HUDEP-2 (cell line): ENCODE data around the gene MSN.
"Not testable (repeated sequence)": the region's sequence is repeated elsewhere in the genome, so short reads cannot be mapped to it uniquely, and the experiment has no call there.

ENCODE experiments used
- DNase-seq, 76 experiments: peaks; one replicate each; lab custom pipeline; 2025; ENCODE audit not compliant: unreplicated experiment in 76 of 76; lab: John Stamatoyannopoulos, UW

Gene MSN

GRCh38 chrX:65667503-65668376, at the start of gene MSN:
TSS of gene MSN (plus strand) at chrX:65667654. CDS start at chrX:65667842, 188 bp downstream.
- peak in 68 of 76 experiments; percentile 1 to 67 (median 38) for DNase-seq

DNA sequence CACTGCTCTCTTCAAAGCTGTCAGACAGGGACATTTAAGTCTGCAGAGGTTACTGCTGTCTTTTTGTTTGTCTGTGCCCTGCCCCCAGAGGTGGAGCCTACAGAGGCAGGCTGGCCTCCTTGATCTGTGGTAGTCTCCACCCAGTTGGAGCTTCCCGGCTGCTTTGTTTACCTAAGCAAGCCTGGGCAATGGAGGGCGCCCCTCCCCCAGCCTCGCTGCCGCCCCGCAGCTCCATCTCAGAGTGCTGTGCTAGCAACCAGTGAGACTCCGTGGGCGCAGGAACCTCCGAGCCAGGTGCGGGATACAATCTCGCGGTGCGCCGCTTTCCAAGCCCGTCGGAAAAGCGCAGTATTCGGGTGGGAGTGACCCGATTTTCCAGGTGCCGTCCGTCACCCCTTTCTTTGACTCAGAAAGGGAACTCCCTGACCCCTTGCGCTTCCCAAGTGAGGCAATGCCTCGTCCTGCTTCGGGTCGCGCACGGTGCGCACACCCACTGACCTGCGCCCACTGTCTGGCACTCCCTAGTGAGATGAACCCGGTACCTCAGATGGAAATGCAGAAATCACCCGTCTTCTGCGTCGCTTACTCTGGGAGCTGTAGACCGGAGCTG, 47.3 kb upstream of the MSN start:
- DNase-seq = not testable (repeated sequence)

- DNase-seq = no peak
Measured at GRCh38 chrX:65630771-65631170, 36.7 kb upstream of the MSN start.

DNA sequence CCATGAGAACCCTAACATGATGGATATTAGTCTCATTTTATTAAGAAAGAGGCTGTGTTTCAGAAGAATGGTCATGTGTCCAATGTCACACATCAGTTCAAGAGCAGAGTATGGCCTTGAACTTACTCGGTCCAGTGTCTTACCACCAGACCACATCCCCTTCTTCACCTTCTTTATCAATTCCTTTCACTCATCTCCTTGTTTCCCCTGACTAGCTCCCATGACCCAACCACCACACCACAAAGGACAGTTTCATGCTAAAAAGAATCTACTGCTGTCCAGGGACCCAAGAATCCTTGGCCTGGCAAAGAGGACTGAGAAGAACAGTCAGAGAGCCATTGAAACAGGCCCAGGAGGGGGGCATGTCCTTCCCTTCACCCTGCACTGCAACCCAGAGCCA, 33.6 kb upstream of the MSN start:
- DNase-seq = no peak

DNA sequence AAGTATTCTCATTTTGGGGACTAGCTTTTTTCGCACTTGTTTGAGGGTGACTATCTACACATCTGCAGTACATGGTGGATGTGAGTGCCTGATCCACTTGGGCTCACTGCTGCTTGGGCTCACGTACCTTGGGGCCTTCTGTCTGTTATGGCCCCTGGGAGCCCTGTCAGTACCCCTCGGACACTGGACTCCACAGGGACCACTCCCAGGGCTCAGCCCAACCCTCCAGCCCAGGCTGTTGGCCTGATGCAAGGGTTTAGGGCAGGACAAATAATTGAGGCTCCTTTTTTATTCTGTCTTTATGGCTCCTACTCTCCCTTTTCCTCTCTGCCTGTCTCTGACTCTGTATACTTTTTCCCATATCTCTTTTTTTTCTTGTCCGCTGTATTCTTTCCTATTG, 32.7 kb upstream of the MSN start:
- no peak for DNase-seq

- no peak for DNase-seq
Measured at GRCh38 chrX:65635378-65635777, 32.1 kb upstream of the MSN start.

DNA sequence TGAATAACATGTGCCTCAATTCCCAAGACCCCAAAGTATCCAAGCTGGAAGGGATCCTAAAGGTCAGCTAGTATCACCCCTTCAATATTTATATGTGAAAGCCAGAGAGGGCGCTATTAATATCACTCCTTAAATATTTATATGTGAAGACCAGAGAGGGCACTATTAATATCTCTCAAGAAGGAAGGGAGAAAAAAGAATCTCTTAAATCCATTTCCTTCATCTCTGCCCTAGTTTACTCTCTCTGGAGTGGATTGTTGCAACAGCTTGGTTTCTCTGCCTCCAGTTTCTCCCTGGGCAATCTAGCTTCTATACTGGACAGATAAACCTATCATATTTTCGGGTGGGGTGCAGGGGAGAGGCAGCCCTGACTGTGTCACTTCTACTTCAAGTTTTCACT, 31.6 kb upstream of the MSN start:
- no peak for DNase-seq

DNA sequence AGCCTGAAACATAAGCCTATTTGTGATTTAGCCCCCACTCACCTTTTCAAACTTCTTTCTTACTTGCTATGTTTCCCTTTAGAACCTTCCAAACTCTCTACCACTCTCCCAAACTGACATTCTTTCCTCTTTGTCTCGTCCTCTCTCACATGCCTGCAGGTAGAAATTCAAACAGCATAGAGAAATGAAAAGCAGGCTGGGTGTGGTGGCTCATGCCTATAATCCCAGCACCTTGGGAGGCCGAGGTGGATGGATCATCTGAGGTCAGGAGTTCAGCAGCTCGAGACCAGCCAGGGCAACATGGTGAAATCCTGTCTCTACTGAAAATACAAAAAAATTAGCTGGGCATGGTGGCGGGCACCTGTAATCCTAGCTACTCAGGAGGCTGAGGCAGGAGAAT, 31.2 kb upstream of the MSN start:
- DNase-seq = not testable (repeated sequence)

DNA sequence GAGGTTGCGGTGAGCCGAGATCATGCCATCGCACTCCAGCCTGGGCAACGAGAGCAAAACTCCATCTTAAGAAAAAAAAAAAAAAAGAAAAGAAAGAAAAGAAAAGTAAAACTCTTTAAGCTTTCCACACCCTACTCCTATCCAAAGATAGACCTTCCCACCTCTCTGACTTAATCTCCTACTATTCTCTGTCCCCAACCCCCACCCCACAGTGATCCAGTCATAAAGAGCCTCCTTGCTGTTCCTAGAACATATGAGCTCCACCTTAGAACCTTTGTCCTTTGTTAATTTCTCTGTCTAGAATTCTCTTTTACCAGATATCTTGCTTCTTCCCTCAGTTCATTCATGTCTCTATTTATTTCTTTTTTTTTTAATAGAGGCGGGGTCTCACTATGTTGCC, 30.1 kb upstream of the MSN start:
- no peak for DNase-seq

GRCh38 chrX:65642914-65643491, 24.5 kb upstream of the MSN start:
- no peak for DNase-seq

GRCh38 chrX:65643531-65644052, 23.9 kb upstream of the MSN start:
- DNase-seq = no peak

DNA sequence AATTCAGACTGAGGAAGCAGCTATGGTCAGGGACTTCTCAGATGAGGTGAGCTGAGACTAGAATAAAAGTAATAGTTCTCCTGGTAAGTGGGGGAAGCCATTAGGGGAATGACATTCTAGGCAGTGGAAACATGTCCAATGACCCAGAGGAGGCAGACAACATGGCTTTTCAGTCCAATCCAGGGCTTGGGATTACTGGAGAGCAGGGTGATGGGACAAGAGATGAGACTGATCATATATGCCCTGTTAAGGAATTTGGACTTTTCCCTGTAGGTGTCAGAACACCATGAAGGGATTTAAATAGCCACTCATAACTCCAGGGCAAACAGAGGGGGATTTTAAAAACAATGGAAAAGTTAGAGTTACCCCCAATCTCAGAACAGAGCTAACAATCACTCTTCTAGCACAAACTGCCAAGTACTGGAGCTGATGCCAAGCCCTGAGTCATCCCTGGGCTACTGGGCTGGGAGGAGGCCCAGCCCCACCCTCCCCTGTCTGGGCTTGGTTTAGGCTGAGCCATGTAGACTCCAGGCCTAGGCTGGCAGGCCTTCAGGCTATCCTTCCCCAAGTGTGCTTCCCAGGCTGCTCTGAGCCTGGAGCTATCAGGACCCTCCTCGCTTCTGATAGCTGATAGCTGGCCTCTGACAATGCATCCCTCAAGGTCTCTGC, 22.7 kb upstream of the MSN start:
- peak in 71 of 76 experiments; percentile 0 to 73 (median 46) for DNase-seq

GRCh38 chrX:65647801-65648200, 19.7 kb upstream of the MSN start:
- no peak for DNase-seq

DNA sequence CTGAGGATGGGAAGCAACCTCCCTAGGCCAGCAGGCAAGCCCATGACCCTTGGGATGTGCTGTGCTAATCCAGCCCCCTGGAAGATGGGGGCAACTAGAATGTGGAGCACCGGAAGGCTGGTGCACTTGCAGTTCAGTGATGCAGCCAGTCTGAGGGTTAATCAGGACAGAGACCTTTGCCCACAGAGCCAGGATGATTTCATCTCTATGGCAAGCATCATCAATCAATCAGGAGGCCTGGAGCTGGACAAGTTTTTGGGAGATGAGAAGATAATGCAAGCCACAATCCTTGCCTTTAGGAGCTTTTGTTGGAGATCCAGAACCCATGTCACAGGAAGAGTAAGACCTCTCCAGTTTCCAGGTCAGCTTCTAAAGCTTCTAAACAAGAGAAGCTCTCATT, 15.4 kb upstream of the MSN start:
- no peak for DNase-seq

DNA sequence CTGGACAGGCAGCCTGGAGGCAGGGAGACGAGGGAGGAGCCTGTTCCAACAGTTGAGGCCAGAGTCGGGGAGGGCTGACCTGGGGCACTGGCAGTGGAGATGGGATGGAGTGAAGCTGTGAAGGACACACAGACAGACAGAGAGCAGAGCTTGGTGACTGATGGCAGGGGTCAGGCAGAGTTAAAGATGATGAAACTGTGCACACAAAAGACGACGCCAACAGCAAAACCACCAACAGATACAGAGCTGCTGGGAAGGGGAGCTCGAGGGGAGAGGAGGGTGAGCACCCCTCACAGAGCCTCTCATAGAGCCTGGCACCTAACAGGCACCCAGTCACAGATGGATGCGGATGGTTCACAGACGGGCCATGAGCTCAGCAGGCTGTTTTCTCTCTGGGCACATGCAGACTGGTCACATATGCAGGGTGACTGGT, 10.4 kb upstream of the MSN start:
- DNase-seq = not testable (repeated sequence)

- DNase-seq = no peak
Measured at GRCh38 chrX:65657659-65658058, 9.8 kb upstream of the MSN start.

- DNase-seq = no peak
Measured at GRCh38 chrX:65658229-65658628, 9.2 kb upstream of the MSN start.

GRCh38 chrX:65667157-65667502, 324 bp upstream of the MSN start:
- DNase-seq = peak in 1 of 76 experiments; percentile 41

- peak in 62 of 76 experiments; percentile 0 to 54 (median 18) for DNase-seq
Measured at GRCh38 chrX:65668377-65669310, 1.2 kb downstream of the MSN start.

DNA sequence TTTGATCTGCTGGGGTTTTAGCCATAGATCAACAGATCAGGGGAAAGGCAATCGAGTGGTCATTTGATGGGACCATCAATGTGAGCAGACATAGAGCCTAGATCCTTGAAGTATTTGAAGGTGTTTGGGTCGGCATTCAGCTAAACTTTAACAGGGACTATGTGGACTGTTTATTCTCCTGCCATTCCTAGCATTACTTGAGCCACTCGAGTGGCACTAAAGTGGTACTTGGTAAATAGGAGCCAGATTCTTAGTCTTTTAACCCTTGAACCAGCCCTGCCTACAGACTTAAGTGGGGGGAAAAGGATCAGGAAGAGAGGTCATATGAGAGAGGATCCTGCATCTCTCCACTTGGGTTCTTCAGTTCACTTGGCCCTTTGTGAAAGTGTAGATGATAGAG, 3.8 kb downstream of the MSN start:
- DNase-seq = no peak
